HG03097 (cell line): ENCODE measurements around the gene COPS8.

Experiments used
- ATAC-seq: cut with Tn5 transposase; IDR thresholded peaks from one replicate; pipeline ENCODE4 v1.9.1; 2021; ENCODE audit not compliant: unreplicated experiment, low FRiP score

The COPS8 gene

DNA sequence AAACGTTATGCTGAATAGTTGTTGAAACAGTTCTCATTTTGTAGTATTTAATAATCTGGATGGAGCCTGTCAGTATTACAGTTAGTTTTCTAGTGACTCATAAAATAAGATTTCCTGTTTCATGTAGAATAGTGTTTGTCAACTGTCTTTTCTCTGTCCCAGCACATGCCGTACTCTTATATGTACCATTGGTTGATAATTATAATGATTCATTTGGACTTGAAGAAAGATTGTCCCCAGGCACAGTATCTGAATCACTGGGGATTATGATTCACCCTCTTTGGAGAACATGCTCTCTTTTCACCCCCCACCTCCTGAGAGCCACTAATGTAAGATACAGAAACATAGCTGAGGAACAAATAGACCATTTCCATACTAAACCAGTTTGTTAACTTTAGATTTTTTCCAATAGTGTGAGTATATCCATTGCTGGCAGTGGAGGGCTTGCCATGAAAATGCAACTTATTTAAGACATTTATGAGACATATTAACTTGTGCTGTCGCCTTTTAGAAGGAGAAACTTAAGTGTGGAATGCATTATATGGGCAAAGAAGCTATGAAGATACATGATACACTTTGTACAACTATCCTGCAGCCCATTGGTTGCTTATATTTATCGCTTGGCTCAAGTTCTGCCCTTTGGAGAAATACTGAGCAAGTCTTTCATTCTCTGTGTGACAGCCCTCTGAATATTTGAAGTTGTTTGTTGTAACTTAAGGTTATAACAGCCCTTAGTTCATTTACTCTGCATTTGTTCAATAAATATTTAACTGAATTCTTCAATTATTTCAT is 12.4 kb downstream of the COPS8 start:
- no peak for ATAC-seq

- ATAC-seq, result no peak
Observed at GRCh38 chr2:237099804-237100203, 14.1 kb downstream of the COPS8 start.

DNA sequence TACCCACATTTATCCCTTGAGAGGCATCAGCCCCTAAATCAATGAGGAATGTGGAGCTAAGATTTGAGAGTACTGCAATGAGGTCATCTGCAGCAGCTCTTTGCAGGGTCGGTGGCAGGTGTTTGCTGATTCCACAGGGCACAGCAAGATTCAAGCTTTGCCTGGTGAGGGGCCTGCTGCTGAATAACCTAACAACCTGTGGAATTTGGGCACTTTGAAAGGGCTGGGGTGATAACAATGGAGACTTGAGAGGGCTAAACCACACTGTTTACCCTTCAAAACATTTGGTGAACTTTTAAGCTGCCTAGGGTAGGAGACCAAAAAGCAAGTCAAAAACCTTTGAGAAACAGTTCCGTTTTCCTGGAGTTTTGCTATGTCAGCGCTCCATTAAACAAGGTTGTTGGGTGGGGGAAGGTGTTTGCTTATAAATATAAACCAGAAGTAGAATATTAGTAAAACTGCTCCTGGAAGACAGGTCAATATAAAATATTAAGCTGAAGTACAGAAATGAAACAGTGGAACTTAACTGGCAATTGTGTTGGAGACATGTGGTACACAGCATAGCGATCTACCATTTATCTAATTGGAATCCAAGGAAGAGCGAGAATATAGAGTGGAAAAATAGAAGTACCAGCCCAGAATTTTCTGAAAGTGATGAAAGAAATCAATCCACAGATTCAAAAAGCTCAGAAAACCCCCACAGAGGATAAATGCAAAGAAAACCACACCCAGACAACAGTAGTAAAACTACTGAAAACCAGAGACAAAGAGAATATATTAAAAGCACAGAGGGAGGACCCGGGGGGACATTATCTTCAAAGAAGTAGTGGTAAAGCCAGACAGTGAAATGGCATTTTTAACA is 15.7 kb downstream of the COPS8 start:
- no peak for ATAC-seq

DNA sequence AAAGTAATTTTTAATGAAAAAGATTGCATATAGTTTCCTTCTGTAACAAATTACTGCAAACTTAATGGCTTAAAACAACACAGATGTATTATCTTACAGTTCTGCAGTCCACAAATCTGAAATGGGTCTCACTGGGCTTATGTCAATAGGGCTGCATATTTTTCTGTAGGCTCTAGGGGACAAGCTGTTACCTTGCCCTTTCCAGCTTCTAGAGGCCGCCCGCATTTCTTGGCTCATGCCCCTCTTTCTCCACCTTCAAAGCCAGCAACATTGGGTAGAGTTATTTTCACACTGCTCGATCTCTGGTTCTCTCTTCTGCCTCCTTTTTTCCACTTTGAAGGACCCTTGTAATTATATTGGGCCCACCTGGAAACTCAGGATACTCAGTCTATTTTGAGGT is 16.7 kb downstream of the COPS8 start:
- ATAC-seq, result no peak

- ATAC-seq, result no peak
Observed at GRCh38 chr2:237109421-237109934, 23.8 kb downstream of the COPS8 start.

- no peak for ATAC-seq
Observed at GRCh38 chr2:237113026-237113795, 27.5 kb downstream of the COPS8 start.

- ATAC-seq, result no peak
Observed at GRCh38 chr2:237115870-237116269, 30.2 kb downstream of the COPS8 start.

GRCh38 chr2:237116431-237116830 is 30.7 kb downstream of the COPS8 start:
- no peak for ATAC-seq

- no peak for ATAC-seq
Observed at GRCh38 chr2:237118025-237118424, 32.3 kb downstream of the COPS8 start.

GRCh38 chr2:237118561-237119155 is 33.0 kb downstream of the COPS8 start:
- ATAC-seq, result no peak

DNA sequence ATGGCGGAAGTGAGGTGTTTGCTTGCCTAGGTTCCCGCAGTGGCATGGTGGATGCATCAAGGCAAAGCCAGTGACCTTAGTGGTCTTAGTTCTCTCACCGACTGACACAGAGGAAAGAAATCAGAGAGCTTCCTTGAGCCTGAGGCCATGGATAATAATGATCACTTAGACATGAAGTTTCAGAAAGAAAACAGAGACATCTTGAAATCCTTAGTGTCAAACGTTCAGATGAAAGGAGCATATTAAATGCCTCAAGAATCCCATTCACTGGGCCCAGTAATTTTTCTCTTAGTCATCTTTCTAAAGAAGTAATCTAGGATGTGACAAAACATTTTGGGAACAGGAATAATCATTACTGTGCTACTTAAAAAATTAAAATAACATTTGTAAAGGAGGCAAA is 35.2 kb downstream of the COPS8 start:
- ATAC-seq, result no peak

DNA sequence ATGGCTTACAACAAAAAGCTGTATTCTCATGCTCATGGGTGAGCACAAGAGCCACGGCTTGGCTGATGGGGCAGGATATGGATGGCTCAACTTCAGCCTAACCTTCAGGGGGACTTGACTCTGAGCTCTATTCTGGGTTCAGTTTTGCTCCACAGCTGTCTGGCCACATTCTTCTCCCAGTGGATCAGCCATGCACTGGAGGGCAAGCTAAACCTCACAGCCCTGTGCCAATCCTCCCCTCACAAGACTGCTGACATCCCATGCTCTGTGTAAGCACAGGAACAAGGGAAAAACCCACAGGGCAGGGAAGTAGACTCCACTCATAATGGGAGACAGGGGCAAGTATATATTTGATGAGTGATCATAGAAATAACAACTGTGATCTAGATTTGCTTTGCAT is 35.6 kb downstream of the COPS8 start:
- ATAC-seq, result no peak

GRCh38 chr2:237122214-237122666 is 36.6 kb downstream of the COPS8 start:
- ATAC-seq, result no peak

DNA sequence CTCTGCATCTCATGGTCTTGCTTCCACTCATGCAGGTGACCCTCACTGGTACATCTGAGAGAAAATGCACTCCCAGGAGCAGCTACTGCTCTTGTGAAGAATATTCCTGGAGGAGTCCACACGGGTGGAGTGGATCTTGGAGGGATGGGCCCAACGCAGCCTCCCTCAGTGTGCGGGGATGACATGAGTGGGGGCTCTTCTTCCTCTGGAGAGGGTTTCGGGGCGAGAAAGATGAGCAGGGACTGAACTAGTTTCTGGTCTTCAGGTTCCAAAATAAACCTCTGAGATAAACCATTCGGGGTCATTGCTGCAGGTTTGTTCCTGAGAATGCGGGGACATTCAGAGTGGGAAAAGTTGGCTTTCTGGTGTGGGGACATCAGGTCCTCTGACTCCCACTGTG is 39.1 kb downstream of the COPS8 start:
- no peak for ATAC-seq

- no peak for ATAC-seq
Observed at GRCh38 chr2:237125967-237126366, 40.3 kb downstream of the COPS8 start.

GRCh38 chr2:237126519-237127174 is 41.0 kb downstream of the COPS8 start:
- ATAC-seq, result no peak

DNA sequence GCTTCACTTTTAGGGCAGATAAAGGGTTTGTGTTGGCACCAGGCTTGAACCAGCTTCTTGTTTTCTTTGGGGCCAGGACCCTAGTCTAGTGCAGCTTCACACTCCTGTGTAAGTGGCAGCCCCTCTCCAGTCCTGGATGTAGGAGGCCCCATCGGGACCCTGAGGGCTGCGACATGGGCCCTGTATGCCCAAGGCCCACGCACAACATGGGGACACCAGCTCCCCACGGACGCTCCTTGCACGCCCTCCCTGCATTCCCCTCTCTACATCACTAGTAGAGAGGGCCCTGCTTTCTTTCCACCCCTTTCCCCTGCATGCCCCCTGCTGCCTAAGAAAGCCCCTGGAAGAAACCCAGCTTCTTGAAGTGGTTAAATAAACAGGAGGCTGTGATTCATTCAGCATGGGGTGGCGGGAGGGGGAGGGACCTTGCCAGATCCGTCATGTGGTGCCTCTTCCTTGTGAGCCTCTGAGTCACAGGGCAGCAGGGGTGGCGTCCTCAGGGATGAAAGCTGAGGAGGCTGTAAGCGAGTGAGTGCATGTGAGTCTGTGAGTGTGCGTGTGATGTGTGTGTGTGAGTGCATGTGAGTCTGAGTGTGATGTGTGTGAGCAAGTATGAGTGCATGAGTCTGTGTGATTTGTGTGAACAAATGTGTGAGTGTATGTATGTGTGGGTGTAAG is 42.5 kb downstream of the COPS8 start:
- no peak for ATAC-seq

GRCh38 chr2:237128845-237129592 is 43.3 kb downstream of the COPS8 start:
- ATAC-seq, result no peak
